ENCODE results near the gene POLD4.

- TF ChIP-seq CTCF (conservative IDR thresholded peaks at IDR 0.05): peak; percentile 99
- TF ChIP-seq ZFX (IDR thresholded peaks at IDR 0.05): no peak
Measured at GRCh38 chr11:67382276-67383136, 29.2 kb upstream of the POLD4 start.

Measured in C4-2B (cell line).